OCI-LY3 (cell line): ENCODE measurements around the gene FHOD3.

ENCODE experiments used
- H2AFZ ChIP-seq: fragments of 200-600, 300-600 bp; shearing (Covaris generic); 2 replicates; pipeline ENCODE4 v1.6.0; 2014; ENCODE audit warnings: antibody characterized with exemption, low read depth, low read length
- H3K27ac ChIP-seq: fragments of 200-600, 300-600 bp; sonication (generic); 2 replicates; pipeline ENCODE4 v1.5.1; 2014; ENCODE audit warnings: mild to moderate bottlenecking, low read length, moderate library complexity, mixed read lengths
- H3K27me3 ChIP-seq: fragments of 200-600, 300-600 bp; sonication (generic); 2 replicates; pipeline ENCODE4 v1.6.1; 2014; ENCODE audit warnings: low read depth, low read length, mixed read lengths
- H3K36me3 ChIP-seq: fragments of 200-600, 300-600 bp; sonication (generic); replicated peaks from 2 replicates; pipeline ENCODE3; 2014; ENCODE audit warnings: low read depth, low read length, mixed read lengths
- H3K4me1 ChIP-seq: fragments of 300-600, 200-600 bp; sonication (generic); 2 replicates; pipeline ENCODE4 v1.6.1; 2014; ENCODE audit warnings: low read length, mixed read lengths
- H3K4me2 ChIP-seq: fragments of 200-600, 300-600 bp; sonication (generic); 2 replicates; pipeline ENCODE4 v1.6.1; 2014; ENCODE audit warnings: low read length, mixed read lengths
- H3K4me3 ChIP-seq: fragments of 300-600, 200-600 bp; sonication (generic); 2 replicates; pipeline ENCODE4 v1.5.1; 2014; ENCODE audit warnings: antibody characterized with exemption, mild to moderate bottlenecking, low read length, moderate library complexity
- H3K79me2 ChIP-seq: fragments of 300-600, 200-600 bp; shearing (Covaris generic); 2 replicates; pipeline ENCODE4 v1.6.1; 2014; ENCODE audit warnings: mild to moderate bottlenecking, low read length, mixed read lengths
- H3K9ac ChIP-seq: fragments of 300-600, 200-600 bp; shearing (Covaris generic); 2 replicates; pipeline ENCODE4 v1.6.0; 2014; ENCODE audit warnings: mild to moderate bottlenecking, low read length, moderate library complexity
- H3K9me3 ChIP-seq: fragments of 200-600, 300-600 bp; shearing (Covaris generic); 2 replicates; pipeline ENCODE4 v1.6.1; 2014; ENCODE audit warnings: low read length, mixed read lengths; ENCODE audit not compliant: insufficient read depth
- H4K20me1 ChIP-seq: fragments of 200-600, 300-600 bp; sonication (generic); 2 replicates; pipeline ENCODE4 v1.6.1; 2016; ENCODE audit warnings: low read length, mixed read lengths; ENCODE audit not compliant: insufficient read depth
- CTCF ChIP-seq: fragments of 200-600, 300-600 bp; sonication (generic); IDR thresholded peaks from 2 replicates; pipeline ENCODE4 v1.5.1; 2014; ENCODE audit warnings: antibody characterized with exemption, low read length, low read depth
- EZH2phosphoT487 ChIP-seq: fragments of 200-600 bp; shearing (Covaris generic); IDR thresholded peaks from 2 replicates; pipeline ENCODE4 v1.6.1; 2018; ENCODE audit warnings: antibody characterized with exemption, mixed run types, low read depth

Gene FHOD3

GRCh38 chr18:36450264-36450663 lies 152.8 kb downstream of the FHOD3 start:
- Histone ChIP-seq H3K36me3 (no peaks in the 10 kb centered on the region), H2AFZ (no peak overlapping the region), H3K79me2 (no peaks in the 10 kb centered on the region), H3K9me3 (no peaks in the 10 kb centered on the region), H3K4me2 (no peak overlapping the region), H4K20me1 (no peaks in the 10 kb centered on the region), H3K4me3 (no peak overlapping the region), H3K27me3 (peaks cover 12% of the 10 kb centered on the region), H3K27ac (no peak overlapping the region), H3K4me1 (no peaks in the 10 kb centered on the region), H3K9ac (no peak overlapping the region)
- TF ChIP-seq EZH2phosphoT487 (no peak), CTCF (no peak)

- peaks cover 16% of the 10 kb centered on the region for H3K27me3 ChIP-seq
- H3K9ac ChIP-seq: no peak overlapping the region
- H3K36me3 ChIP-seq: no peaks in the 10 kb centered on the region
- H3K4me3 ChIP-seq: no peak overlapping the region
- H2AFZ ChIP-seq: no peak overlapping the region
- H4K20me1 ChIP-seq: no peaks in the 10 kb centered on the region
- H3K4me2 ChIP-seq: no peak overlapping the region
- no peaks in the 10 kb centered on the region for H3K9me3 ChIP-seq
- TF ChIP-seq CTCF (no peak), EZH2phosphoT487 (no peak)
- no peak overlapping the region for H3K27ac ChIP-seq
- no peaks in the 10 kb centered on the region for H3K4me1 ChIP-seq
- H3K79me2 ChIP-seq: no peaks in the 10 kb centered on the region
These were observed 154.1 kb downstream of the FHOD3 start for GRCh38 chr18:36451454-36452251.

DNA sequence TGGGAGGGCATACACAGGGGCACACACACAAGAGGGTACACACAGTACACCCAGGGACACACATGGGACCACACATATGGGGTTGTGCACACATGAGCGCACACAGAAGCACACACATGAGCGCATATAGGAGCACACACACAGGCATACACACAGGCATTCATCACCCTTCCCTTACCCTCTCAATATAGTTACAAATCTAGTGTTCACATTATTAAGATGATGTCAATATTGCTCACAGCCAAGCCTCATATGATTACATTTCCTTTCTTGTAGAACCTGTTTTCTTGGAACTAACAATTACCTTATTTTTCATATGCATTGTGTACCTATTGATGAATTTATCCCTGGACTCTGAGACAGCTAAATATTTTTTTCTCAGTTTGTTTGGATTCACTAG lies 156.7 kb downstream of the FHOD3 start:
- Histone ChIP-seq H3K27ac (no peak overlapping the region), H3K9me3 (no peaks in the 10 kb centered on the region), H3K79me2 (no peaks in the 10 kb centered on the region), H3K9ac (no peak overlapping the region), H3K27me3 (peaks cover 29% of the 10 kb centered on the region), H3K4me2 (no peak overlapping the region), H3K36me3 (no peaks in the 10 kb centered on the region), H4K20me1 (no peaks in the 10 kb centered on the region), H3K4me3 (no peak overlapping the region), H2AFZ (no peak overlapping the region), H3K4me1 (no peaks in the 10 kb centered on the region)
- TF ChIP-seq CTCF (no peak), EZH2phosphoT487 (no peak)

GRCh38 chr18:36454848-36455458 lies 157.4 kb downstream of the FHOD3 start:
- H3K79me2 ChIP-seq: no peaks in the 10 kb centered on the region
- no peak overlapping the region for H3K4me3 ChIP-seq
- H3K27ac ChIP-seq: no peak overlapping the region
- no peak for TF ChIP-seq CTCF
- H3K9ac ChIP-seq: no peak overlapping the region
- no peaks in the 10 kb centered on the region for H3K4me1 ChIP-seq
- H3K4me2 ChIP-seq: no peak overlapping the region
- no peak overlapping the region for H2AFZ ChIP-seq
- peaks cover 29% of the 10 kb centered on the region for H3K27me3 ChIP-seq
- no peaks in the 10 kb centered on the region for H3K36me3 ChIP-seq
- no peaks in the 10 kb centered on the region for H4K20me1 ChIP-seq
- no peaks in the 10 kb centered on the region for H3K9me3 ChIP-seq
